GM23338 (cell line): Measurements from ENCODE around the gene PHTF2. TPM values are rescaled to one million over a fixed set of nuclear protein-coding genes. Genes with fewer than 3 reads are reported as not detected.

Experiments used
- ATAC-seq: fragments of 200-7000 bp; cut with Tn5 transposase; 3 replicates; pipeline ENCODE4 v1.9.1; 2020
- DNase-seq: peaks from one replicate; pipeline ENCODE4 v3.0.0-alpha.2; 2015; ENCODE audit warnings: low spot score
- H2AFZ ChIP-seq: fragments of 200-600 bp; sonication (generic); 2 replicates; pipeline ENCODE4 v1.8.0; 2016; ENCODE audit warnings: antibody characterized with exemption, mild to moderate bottlenecking, moderate library complexity
- H3F3A ChIP-seq: fragments of 200-600 bp; sonication (generic); replicated peaks from 2 replicates; pipeline ENCODE4 v1.8.0; 2017; ENCODE audit warnings: antibody characterized with exemption, mixed run types, low read depth
- H3K27ac ChIP-seq: fragments of 200-600 bp; sonication (generic); 2 replicates; pipeline ENCODE4 v1.6.1; 2016; ENCODE audit warnings: low read depth
- H3K27me3 ChIP-seq: fragments of 200-600 bp; sonication (generic); 2 replicates; pipeline ENCODE4 v1.8.0; 2016; ENCODE audit warnings: mild to moderate bottlenecking, mixed run types, moderate library complexity; ENCODE audit not compliant: insufficient read depth
- H3K36me3 ChIP-seq: fragments of 200-600 bp; sonication (generic); 2 replicates; pipeline ENCODE4 v1.8.0; 2016; ENCODE audit warnings: mild to moderate bottlenecking; ENCODE audit not compliant: insufficient read depth
- H3K4me1 ChIP-seq: fragments of 200-600 bp; sonication (generic); 2 replicates; pipeline ENCODE4 v1.8.0; 2016; ENCODE audit warnings: mild to moderate bottlenecking, moderate library complexity; ENCODE audit not compliant: insufficient read depth
- H3K4me2 ChIP-seq: fragments of 200-600 bp; sonication (generic); 2 replicates; pipeline ENCODE4 v1.7.1; 2017; ENCODE audit warnings: mixed run types
- H3K4me3 ChIP-seq: fragments of 200-600 bp; sonication (generic); 2 replicates; pipeline ENCODE4 v1.6.1; 2016; ENCODE audit warnings: mixed run types
- H3K79me2 ChIP-seq: fragments of 200-600 bp; sonication (generic); replicated peaks from 2 replicates; pipeline ENCODE4 v1.8.0; 2017; ENCODE audit warnings: mild to moderate bottlenecking; ENCODE audit not compliant: insufficient read depth
- H3K9me2 ChIP-seq: fragments of 200-600 bp; sonication (generic); 2 replicates; pipeline ENCODE4 v1.8.0; 2017; ENCODE audit not compliant: insufficient read depth
- H4K20me1 ChIP-seq: fragments of 200-600 bp; sonication (generic); replicated peaks from 2 replicates; pipeline ENCODE4 v1.8.0; 2017; ENCODE audit warnings: mild to moderate bottlenecking; ENCODE audit not compliant: insufficient read depth
- H3K27ac Mint-ChIP-seq: 2 replicates; pipeline ENCODE4 v1.8.0; 2020; ENCODE audit warnings: inconsistent platforms, mild to moderate bottlenecking, moderate library complexity, mixed read lengths
- H3K27me3 Mint-ChIP-seq: 3 replicates; pipeline ENCODE4 v1.8.0; 2022; ENCODE audit warnings: low read depth, mild to moderate bottlenecking, moderate library complexity, mixed read lengths, inconsistent platforms; ENCODE audit not compliant: insufficient read depth, poor library complexity
- H3K36me3 Mint-ChIP-seq: 3 replicates; pipeline ENCODE4 v1.8.0; 2021; ENCODE audit warnings: low read depth, mild to moderate bottlenecking, inconsistent platforms, moderate library complexity, mixed read lengths
- H3K4me1 Mint-ChIP-seq: 3 replicates; pipeline ENCODE4 v1.8.0; 2020; ENCODE audit warnings: mild to moderate bottlenecking, inconsistent platforms, mixed read lengths
- H3K4me3 Mint-ChIP-seq: 3 replicates; pipeline ENCODE4 v1.8.0; 2021; ENCODE audit warnings: moderate library complexity, mild to moderate bottlenecking, inconsistent platforms, mixed read lengths
- H3K9me3 Mint-ChIP-seq: 3 replicates; pipeline ENCODE4 v1.8.0; 2020; ENCODE audit warnings: moderate library complexity, mild to moderate bottlenecking, inconsistent platforms, mixed read lengths
- CREB1 ChIP-seq: fragments of 250-450 bp; sonication (Bioruptor Pico); IDR thresholded peaks from 2 replicates; pipeline ENCODE4 v1.5.0; 2020; ENCODE audit warnings: low read depth, mild to moderate bottlenecking, moderate library complexity
- POLR2AphosphoS5 ChIP-seq: IDR thresholded peaks from 2 replicates; pipeline ENCODE4 v1.6.1; 2016; ENCODE audit warnings: antibody characterized with exemption, low read depth
- STAT1 ChIP-seq: IDR thresholded peaks from one replicate; pipeline ENCODE4 v1.6.1; 2016; ENCODE audit warnings: antibody characterized with exemption; ENCODE audit not compliant: unreplicated experiment
- polyA plus RNA-seq: library from polyadenylated mRNA; unstranded; fragments of >200 nt; fragmentation: Nextera tagmentation; extraction: Ambion mirVana; gene quantifications from 2 replicates; pipeline ENCODE4 v1.2.1, GENCODE V29; 2016
- total RNA-seq: library from RNA; depleted of rRNA; stranded (reverse); fragments of >200 nt; shearing (Covaris generic); gene quantifications from 2 replicates; pipeline ENCODE4 v1.2.3, GENCODE V29; 2014
- TF ChIP-seq, protein P1 (sequence below), 2 experiments: fragments of 200-600 bp in 1 of 2; sonication (generic) in 1 of 2; conservative IDR thresholded peaks; 2 replicates each; pipeline versions ENCODE4 v1.5.1 to v1.6.1; 2016 to 2017; ENCODE audit warnings: antibody characterized with exemption in 2 of 2, low read depth in 2 of 2, mild to moderate bottlenecking in 2 of 2, moderate library complexity in 1 of 2
- TF ChIP-seq, protein P2 (sequence below): fragments of 250-450 bp; sonication (Bioruptor Pico); IDR thresholded peaks from 2 replicates; pipeline ENCODE4 v1.5.0; 2020; ENCODE audit warnings: mild to moderate bottlenecking, moderate library complexity
- TF ChIP-seq, protein P3 (sequence below): IDR thresholded peaks from 2 replicates; pipeline ENCODE4 v1.6.1; 2016; ENCODE audit warnings: antibody characterized with exemption

The PHTF2 gene
- total and polyA plus RNA-seq, 2 experiments from 2014 or later = 14.6 to 24.1 TPM

DNA sequence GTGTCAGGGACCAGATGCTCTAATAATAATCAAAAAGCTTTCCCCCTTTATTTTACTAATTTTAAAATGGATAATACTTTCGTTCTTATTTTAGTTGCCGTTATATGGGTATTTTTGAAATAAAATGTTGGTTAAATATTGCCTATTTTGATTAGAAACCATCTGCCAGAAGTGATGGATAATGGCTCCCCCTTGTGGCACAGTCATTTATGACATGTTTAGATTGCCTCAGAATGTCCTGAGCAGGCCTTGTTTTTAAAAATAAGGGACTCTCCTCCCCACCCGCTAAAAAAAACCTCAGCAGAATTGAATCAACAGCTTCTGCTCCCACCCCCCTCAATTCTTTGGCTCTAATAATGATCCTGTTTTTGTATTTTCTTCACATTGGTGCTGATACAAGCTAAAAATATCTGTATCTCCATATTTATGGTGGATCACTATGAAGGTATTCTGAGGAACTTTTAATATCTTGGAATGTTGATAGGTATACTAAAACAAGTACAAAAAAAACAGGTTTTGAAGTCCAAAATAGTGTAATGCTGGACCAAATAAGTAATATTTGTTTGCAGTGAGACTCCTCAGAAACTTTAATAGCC lies 39.2 kb upstream of the PHTF2 start:
- DNase-seq (peak; percentile 84), ATAC-seq (peak; percentile 60; the same call in 2 of the 3 replicates)
- H3K4me1 ChIP-seq = no peaks in the 10 kb centered on the region
- H3K79me2 ChIP-seq = peaks cover 48% of the 10 kb centered on the region
- H3K9me2 ChIP-seq = no peaks in the 10 kb centered on the region
- H3K4me3 ChIP-seq = no peak overlapping the region
- no peaks in the 10 kb centered on the region; the same call in 2 of the 3 replicates for H3K4me1 Mint-ChIP-seq
- H3K4me3 Mint-ChIP-seq = no peak overlapping the region
- H2AFZ ChIP-seq = no peak overlapping the region
- no peak overlapping the region for H3K4me2 ChIP-seq
- H4K20me1 ChIP-seq = peaks cover 17% of the 10 kb centered on the region
- TF ChIP-seq, protein P1, sequence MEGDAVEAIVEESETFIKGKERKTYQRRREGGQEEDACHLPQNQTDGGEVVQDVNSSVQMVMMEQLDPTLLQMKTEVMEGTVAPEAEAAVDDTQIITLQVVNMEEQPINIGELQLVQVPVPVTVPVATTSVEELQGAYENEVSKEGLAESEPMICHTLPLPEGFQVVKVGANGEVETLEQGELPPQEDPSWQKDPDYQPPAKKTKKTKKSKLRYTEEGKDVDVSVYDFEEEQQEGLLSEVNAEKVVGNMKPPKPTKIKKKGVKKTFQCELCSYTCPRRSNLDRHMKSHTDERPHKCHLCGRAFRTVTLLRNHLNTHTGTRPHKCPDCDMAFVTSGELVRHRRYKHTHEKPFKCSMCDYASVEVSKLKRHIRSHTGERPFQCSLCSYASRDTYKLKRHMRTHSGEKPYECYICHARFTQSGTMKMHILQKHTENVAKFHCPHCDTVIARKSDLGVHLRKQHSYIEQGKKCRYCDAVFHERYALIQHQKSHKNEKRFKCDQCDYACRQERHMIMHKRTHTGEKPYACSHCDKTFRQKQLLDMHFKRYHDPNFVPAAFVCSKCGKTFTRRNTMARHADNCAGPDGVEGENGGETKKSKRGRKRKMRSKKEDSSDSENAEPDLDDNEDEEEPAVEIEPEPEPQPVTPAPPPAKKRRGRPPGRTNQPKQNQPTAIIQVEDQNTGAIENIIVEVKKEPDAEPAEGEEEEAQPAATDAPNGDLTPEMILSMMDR (conservative IDR thresholded peaks at IDR 0.05; ENCODE audit: low read depth in 2 of 2) = peak; percentile 82 to 96
- TF ChIP-seq POLR2AphosphoS5 = no peak
- H3K36me3 Mint-ChIP-seq = no peaks in the 10 kb centered on the region
- no peak overlapping the region for H3K27ac Mint-ChIP-seq
- H3K36me3 ChIP-seq = no peaks in the 10 kb centered on the region
- H3K9me3 Mint-ChIP-seq = no peaks in the 10 kb centered on the region
- peaks cover 2% of the 10 kb centered on the region for H3K27me3 Mint-ChIP-seq
- no peak overlapping the region for H3K27ac ChIP-seq
- no peaks in the 10 kb centered on the region for H3F3A ChIP-seq
- H3K27me3 ChIP-seq = no peaks in the 10 kb centered on the region

DNA sequence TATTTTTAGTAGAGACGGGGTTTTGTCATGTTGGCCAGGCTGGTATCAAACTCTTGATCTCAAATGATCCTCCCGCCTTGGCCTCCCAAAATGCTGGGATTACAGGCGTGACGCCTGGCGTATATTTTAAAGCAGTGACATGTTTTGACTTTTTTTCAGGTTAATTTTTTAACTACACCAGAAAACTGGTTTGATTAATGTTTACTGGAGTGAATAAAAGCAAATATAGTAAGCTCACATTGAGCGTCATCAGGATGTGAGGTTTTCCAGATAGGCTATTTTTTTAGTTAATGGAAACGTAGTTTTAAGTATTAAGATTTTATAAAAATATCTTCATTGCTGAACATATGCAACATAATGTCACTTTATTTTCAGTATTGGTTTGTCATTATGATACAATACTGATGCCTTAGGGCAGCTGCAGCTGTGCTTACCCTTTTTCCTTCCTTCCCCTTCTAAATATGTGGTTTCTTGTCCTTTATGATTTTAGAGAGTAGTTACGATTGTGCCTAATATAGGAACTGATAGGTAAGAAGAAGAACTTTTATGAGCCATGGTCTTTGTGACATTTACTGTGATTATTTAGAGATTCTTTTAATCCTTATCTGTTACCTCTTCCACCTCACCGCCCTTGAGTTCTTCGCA lies 37.6 kb upstream of the PHTF2 start:
- H3K79me2 ChIP-seq = peaks cover 50% of the 10 kb centered on the region
- H3K4me2 ChIP-seq = no peak overlapping the region
- no peaks in the 10 kb centered on the region for H3K36me3 Mint-ChIP-seq
- H3K27me3 ChIP-seq = no peaks in the 10 kb centered on the region
- no peaks in the 10 kb centered on the region for H3K9me3 Mint-ChIP-seq
- H3K4me3 ChIP-seq = no peak overlapping the region
- ATAC-seq (no peak), DNase-seq (no peak)
- H3K27me3 Mint-ChIP-seq = peaks cover 8% of the 10 kb centered on the region
- no peaks in the 10 kb centered on the region for H3F3A ChIP-seq
- H2AFZ ChIP-seq = no peak overlapping the region
- no peak overlapping the region for H3K27ac Mint-ChIP-seq
- H3K4me1 Mint-ChIP-seq = peaks cover 5% of the 10 kb centered on the region
- no peak overlapping the region for H3K27ac ChIP-seq
- H4K20me1 ChIP-seq = peaks cover 14% of the 10 kb centered on the region
- H3K9me2 ChIP-seq = no peaks in the 10 kb centered on the region
- H3K4me1 ChIP-seq = peaks cover 7% of the 10 kb centered on the region; the same call in 1 of the 2 replicates
- H3K36me3 ChIP-seq = no peaks in the 10 kb centered on the region
- no peak overlapping the region for H3K4me3 Mint-ChIP-seq
- TF ChIP-seq CREB1 (CRISPR knock-in tag) (no peak), POLR2AphosphoS5 (no peak), STAT1 (no peak)
- TF ChIP-seq, protein P2, sequence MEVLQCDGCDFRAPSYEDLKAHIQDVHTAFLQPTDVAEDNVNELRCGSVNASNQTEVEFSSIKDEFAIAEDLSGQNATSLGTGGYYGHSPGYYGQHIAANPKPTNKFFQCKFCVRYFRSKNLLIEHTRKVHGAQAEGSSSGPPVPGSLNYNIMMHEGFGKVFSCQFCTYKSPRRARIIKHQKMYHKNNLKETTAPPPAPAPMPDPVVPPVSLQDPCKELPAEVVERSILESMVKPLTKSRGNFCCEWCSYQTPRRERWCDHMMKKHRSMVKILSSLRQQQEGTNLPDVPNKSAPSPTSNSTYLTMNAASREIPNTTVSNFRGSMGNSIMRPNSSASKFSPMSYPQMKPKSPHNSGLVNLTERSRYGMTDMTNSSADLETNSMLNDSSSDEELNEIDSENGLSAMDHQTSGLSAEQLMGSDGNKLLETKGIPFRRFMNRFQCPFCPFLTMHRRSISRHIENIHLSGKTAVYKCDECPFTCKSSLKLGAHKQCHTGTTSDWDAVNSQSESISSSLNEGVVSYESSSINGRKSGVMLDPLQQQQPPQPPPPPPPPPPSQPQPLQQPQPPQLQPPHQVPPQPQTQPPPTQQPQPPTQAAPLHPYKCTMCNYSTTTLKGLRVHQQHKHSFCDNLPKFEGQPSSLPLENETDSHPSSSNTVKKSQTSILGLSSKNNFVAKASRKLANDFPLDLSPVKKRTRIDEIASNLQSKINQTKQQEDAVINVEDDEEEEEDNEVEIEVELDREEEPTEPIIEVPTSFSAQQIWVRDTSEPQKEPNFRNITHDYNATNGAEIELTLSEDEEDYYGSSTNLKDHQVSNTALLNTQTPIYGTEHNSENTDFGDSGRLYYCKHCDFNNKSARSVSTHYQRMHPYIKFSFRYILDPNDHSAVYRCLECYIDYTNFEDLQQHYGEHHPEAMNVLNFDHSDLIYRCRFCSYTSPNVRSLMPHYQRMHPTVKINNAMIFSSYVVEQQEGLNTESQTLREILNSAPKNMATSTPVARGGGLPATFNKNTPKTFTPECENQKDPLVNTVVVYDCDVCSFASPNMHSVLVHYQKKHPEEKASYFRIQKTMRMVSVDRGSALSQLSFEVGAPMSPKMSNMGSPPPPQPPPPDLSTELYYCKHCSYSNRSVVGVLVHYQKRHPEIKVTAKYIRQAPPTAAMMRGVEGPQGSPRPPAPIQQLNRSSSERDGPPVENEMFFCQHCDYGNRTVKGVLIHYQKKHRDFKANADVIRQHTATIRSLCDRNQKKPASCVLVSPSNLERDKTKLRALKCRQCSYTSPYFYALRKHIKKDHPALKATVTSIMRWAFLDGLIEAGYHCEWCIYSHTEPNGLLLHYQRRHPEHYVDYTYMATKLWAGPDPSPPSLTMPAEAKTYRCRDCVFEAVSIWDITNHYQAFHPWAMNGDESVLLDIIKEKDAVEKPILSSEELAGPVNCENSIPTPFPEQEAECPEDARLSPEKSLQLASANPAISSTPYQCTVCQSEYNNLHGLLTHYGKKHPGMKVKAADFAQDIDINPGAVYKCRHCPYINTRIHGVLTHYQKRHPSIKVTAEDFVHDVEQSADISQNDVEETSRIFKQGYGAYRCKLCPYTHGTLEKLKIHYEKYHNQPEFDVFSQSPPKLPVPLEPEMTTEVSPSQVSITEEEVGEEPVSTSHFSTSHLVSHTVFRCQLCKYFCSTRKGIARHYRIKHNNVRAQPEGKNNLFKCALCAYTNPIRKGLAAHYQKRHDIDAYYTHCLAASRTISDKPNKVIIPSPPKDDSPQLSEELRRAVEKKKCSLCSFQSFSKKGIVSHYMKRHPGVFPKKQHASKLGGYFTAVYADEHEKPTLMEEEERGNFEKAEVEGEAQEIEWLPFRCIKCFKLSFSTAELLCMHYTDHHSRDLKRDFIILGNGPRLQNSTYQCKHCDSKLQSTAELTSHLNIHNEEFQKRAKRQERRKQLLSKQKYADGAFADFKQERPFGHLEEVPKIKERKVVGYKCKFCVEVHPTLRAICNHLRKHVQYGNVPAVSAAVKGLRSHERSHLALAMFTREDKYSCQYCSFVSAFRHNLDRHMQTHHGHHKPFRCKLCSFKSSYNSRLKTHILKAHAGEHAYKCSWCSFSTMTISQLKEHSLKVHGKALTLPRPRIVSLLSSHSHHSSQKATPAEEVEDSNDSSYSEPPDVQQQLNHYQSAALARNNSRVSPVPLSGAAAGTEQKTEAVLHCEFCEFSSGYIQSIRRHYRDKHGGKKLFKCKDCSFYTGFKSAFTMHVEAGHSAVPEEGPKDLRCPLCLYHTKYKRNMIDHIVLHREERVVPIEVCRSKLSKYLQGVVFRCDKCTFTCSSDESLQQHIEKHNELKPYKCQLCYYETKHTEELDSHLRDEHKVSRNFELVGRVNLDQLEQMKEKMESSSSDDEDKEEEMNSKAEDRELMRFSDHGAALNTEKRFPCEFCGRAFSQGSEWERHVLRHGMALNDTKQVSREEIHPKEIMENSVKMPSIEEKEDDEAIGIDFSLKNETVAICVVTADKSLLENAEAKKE (CRISPR knock-in tag) = no peak
- TF ChIP-seq, protein P1 (conservative IDR thresholded peaks at IDR 0.05; ENCODE audit: low read depth in 2 of 2) = no peak
- TF ChIP-seq, protein P3, sequence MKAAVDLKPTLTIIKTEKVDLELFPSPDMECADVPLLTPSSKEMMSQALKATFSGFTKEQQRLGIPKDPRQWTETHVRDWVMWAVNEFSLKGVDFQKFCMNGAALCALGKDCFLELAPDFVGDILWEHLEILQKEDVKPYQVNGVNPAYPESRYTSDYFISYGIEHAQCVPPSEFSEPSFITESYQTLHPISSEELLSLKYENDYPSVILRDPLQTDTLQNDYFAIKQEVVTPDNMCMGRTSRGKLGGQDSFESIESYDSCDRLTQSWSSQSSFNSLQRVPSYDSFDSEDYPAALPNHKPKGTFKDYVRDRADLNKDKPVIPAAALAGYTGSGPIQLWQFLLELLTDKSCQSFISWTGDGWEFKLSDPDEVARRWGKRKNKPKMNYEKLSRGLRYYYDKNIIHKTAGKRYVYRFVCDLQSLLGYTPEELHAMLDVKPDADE = no peak
